ENCODE data around the gene RPP21. TPM values are rescaled to one million over a fixed set of nuclear protein-coding genes. Genes with fewer than 3 reads are reported as not detected.

Gene RPP21
- total RNA-seq, 4 donors from 2014 or later, result 71.4 to 106 (median 91.1) TPM

GRCh38 chr6:30344191-30344867, 627 bp upstream of the RPP21 start:
- DNase-seq (ENCODE audit: low spot score in 2 of 2), result no peak
- WGBS, result 53% methylated on average over 4 of the region's 4 CpGs
- Histone ChIP-seq H3K4me3 (peak overlapping the region; percentile 63), H3K27me3 (no peaks in the 10 kb centered on the region), H3K4me1 (peaks cover 12% of the 10 kb centered on the region), H3K27ac (no peak overlapping the region), H3K36me3 (peaks cover 41% of the 10 kb centered on the region), H3K9me3 (no peaks in the 10 kb centered on the region)
- TF ChIP-seq POLR2AphosphoS5 (IDR thresholded peaks at IDR 0.05) (no peak), POLR2A (IDR thresholded peaks at IDR 0.05) (no peak)

DNA sequence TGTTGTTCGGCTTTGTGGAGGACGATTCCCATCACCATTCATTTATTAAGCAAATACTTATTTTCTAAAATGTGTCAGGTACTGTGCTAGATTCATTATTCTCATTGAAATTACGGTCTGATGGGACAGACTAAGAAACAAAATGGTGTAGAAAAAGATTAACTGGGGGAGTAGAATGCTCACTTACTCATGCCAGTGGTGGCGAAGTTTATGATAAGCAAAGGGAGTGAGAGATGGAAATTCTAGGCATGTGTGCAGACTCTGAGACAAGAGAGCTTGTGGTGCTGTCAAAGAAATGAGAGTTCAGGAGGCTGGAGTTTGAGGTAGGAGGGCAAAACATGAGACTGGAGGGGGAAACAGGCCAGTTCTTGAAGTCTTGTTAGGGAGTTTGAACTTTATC, 896 bp downstream of the RPP21 start:
- no peaks in the 10 kb centered on the region for H3K9me3 ChIP-seq
- TF ChIP-seq CTCF (IDR thresholded peaks at IDR 0.05) (no peak), EP300 (IDR thresholded peaks at IDR 0.05) (no peak), POLR2AphosphoS5 (IDR thresholded peaks at IDR 0.05) (no peak), POLR2A (IDR thresholded peaks at IDR 0.05) (no peak)
- H3K27ac ChIP-seq, result no peak overlapping the region
- 40% methylated on average over 4 of the region's 4 CpGs for WGBS
- H3K4me3 ChIP-seq, result peak overlapping the region; percentile 63
- DNase-seq (ENCODE audit: low spot score in 2 of 2), result no peak
- H3K4me1 ChIP-seq, result peaks cover 12% of the 10 kb centered on the region
- H3K27me3 ChIP-seq, result no peaks in the 10 kb centered on the region
- peaks cover 26% of the 10 kb centered on the region for H3K36me3 ChIP-seq

DNA sequence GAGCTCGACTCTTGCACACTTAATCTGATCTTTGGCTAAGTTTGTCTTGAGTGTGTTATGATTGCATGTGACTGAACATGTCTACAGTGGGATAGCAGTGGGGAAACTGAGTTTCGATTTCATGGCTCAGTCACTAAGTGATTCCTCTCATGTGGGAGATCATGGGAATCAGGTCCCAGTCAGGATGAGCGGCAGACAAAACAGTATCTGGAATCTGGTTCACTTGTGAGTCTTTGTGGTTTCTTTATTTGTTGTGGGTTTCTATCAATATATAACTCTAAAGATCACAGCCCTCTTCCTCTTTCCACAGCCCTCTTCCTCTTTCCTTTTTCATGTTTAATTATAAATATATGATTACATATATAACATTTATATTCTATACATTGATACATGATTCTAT, 4.0 kb downstream of the RPP21 start:
- WGBS, result 54% methylated on average over 3 of the region's 3 CpGs
- no peak overlapping the region for H3K27ac ChIP-seq
- H3K4me3 ChIP-seq, result no peak overlapping the region
- H3K4me1 ChIP-seq, result peaks cover 12% of the 10 kb centered on the region
- no peaks in the 10 kb centered on the region for H3K9me3 ChIP-seq
- peaks cover 11% of the 10 kb centered on the region for H3K36me3 ChIP-seq
- peaks cover 3% of the 10 kb centered on the region for H3K27me3 ChIP-seq
- DNase-seq (ENCODE audit: low spot score in 2 of 2), result no peak
- no peak for TF ChIP-seq POLR2A (IDR thresholded peaks at IDR 0.05)
- no peak for TF ChIP-seq POLR2AphosphoS5 (IDR thresholded peaks at IDR 0.05)
- no peak for TF ChIP-seq EP300 (IDR thresholded peaks at IDR 0.05)
- TF ChIP-seq CTCF (IDR thresholded peaks at IDR 0.05), result no peak

DNA sequence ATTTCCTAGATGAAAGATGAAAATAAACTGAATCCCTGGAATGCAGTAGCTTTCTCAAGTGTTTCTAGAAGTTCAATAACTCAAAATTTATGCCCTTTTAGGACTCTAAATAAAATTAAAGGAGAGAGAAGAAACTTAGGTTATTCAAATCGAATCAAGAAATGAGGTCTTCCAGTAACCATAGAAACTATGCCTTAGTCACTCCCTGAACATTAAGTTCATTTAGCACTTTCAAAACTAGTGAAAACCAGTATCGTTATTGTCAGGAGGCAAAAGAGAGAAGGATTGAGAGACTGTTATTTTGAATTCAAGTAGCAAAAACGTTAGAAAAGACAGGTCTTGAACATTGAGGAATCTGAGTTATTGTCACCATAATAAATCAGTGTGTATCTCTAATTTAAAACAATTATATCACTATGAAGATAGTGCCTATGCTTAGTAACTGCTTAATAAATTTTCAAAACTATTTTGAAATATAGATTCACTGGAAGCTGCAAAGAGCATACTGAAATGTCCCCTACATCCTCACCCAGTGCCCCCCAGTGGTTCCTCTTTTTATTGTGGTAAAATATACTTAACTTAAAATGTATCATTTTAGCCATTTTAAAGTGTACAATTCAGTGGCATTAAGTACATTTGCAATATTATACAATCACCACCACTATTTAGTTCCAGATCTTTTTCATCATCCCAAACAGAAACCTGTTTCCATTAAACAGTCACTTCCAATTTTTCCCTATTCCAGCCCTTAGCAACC, 4.6 kb downstream of the RPP21 start:
- H3K9me3 ChIP-seq, result no peaks in the 10 kb centered on the region
- TF ChIP-seq CTCF (IDR thresholded peaks at IDR 0.05), result no peak
- no peak for TF ChIP-seq POLR2A (IDR thresholded peaks at IDR 0.05)
- TF ChIP-seq EP300 (IDR thresholded peaks at IDR 0.05), result no peak
- no peak for TF ChIP-seq POLR2AphosphoS5 (IDR thresholded peaks at IDR 0.05)
- DNase-seq (ENCODE audit: low spot score in 2 of 2), result no peak
- H3K27ac ChIP-seq, result no peak overlapping the region
- H3K4me3 ChIP-seq, result no peak overlapping the region
- 58% methylated on average over 3 of the region's 3 CpGs for WGBS
- peaks cover 11% of the 10 kb centered on the region for H3K4me1 ChIP-seq
- peaks cover 11% of the 10 kb centered on the region for H3K36me3 ChIP-seq
- peaks cover 9% of the 10 kb centered on the region for H3K27me3 ChIP-seq

DNA sequence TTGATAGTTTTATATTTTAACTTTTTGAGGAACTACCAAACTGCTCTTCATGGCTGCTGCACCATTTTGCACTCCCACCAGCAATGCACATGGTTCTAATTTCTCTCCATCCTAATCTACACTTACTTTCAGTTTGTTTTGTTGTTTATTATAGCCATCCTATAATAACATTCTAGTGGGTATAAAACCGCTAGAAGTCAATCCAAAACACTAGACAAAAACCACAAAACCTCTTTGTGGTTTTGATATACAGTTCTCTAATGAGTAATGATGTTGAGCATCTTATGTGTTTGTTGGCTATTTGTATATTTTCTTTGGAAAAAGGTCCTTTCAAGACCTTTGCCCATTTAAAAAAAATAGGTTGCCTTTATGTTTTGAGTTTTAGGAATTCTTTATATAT, 5.6 kb downstream of the RPP21 start:
- DNase-seq (ENCODE audit: low spot score in 2 of 2), result no peak
- Histone ChIP-seq H3K36me3 (peaks cover 11% of the 10 kb centered on the region), H3K4me1 (peaks cover 8% of the 10 kb centered on the region), H3K27ac (no peak overlapping the region), H3K27me3 (peaks cover 17% of the 10 kb centered on the region), H3K9me3 (no peaks in the 10 kb centered on the region), H3K4me3 (no peak overlapping the region)
- 49% methylated on average over 1 of the region's 1 CpG for WGBS
- no peak for TF ChIP-seq POLR2AphosphoS5 (IDR thresholded peaks at IDR 0.05)
- TF ChIP-seq EP300 (IDR thresholded peaks at IDR 0.05), result no peak
- TF ChIP-seq POLR2A (IDR thresholded peaks at IDR 0.05), result no peak
- no peak for TF ChIP-seq CTCF (IDR thresholded peaks at IDR 0.05)
